H9 (cell line): Measurements from ENCODE around the gene FGF4. TPM values are rescaled to one million over a fixed set of nuclear protein-coding genes. Genes with fewer than 3 reads are reported as not detected.

ENCODE experiments used
- DNase-seq: peaks from one replicate; pipeline ENCODE4 v3.0.0-alpha.2; 2017
- H2AFZ ChIP-seq: one replicate; pipeline ENCODE4 v1.6.1; 2013; ENCODE audit warnings: mild to moderate bottlenecking, low read length, control low read depth, moderate library complexity
- H2AK5ac ChIP-seq: 2 replicates; pipeline ENCODE4 v1.6.1; 2013; ENCODE audit warnings: low read length, control low read depth, mixed read lengths; ENCODE audit not compliant: insufficient read length
- H2BK120ac ChIP-seq: one replicate; pipeline ENCODE4 v1.6.1; 2013; ENCODE audit warnings: low read depth, mild to moderate bottlenecking, low read length, control low read depth, inconsistent platforms; ENCODE audit not compliant: poor library complexity, severe bottlenecking
- H2BK12ac ChIP-seq: 2 replicates; pipeline ENCODE4 v1.6.1; 2013; ENCODE audit warnings: low read length, control low read depth, mixed read lengths, low read depth; ENCODE audit not compliant: insufficient read length
- H2BK15ac ChIP-seq: 2 replicates; pipeline ENCODE4 v1.6.1; 2013; ENCODE audit warnings: low read depth, low read length, control low read depth
- H2BK20ac ChIP-seq: one replicate; pipeline ENCODE4 v1.6.1; 2013; ENCODE audit warnings: low read depth, mild to moderate bottlenecking, low read length, control low read depth, inconsistent platforms; ENCODE audit not compliant: poor library complexity, severe bottlenecking
- H2BK5ac ChIP-seq: 2 replicates; pipeline ENCODE4 v1.6.1; 2013; ENCODE audit warnings: low read length, control low read depth, mixed read lengths; ENCODE audit not compliant: insufficient read length
- H3K14ac ChIP-seq: 2 replicates; pipeline ENCODE4 v1.6.1; 2013; ENCODE audit warnings: low read length, control low read depth; ENCODE audit not compliant: insufficient read depth
- H3K18ac ChIP-seq: 2 replicates; pipeline ENCODE4 v1.6.1; 2013; ENCODE audit warnings: low read depth, mild to moderate bottlenecking, mixed read lengths, low read length, control low read depth; ENCODE audit not compliant: insufficient read length
- H3K23ac ChIP-seq: 2 replicates; pipeline ENCODE4 v1.6.1; 2013; ENCODE audit warnings: low read length, control low read depth, mixed read lengths, low read depth; ENCODE audit not compliant: insufficient read length
- H3K23me2 ChIP-seq: 2 replicates; pipeline ENCODE4 v1.6.1; 2013; ENCODE audit warnings: low read depth, mild to moderate bottlenecking, mixed read lengths, low read length, control low read depth; ENCODE audit not compliant: insufficient read length, poor library complexity, severe bottlenecking
- H3K27ac ChIP-seq: 2 replicates; pipeline ENCODE4 v1.5.1; 2013; ENCODE audit warnings: low read length, control low read depth, mixed read lengths, low read depth; ENCODE audit not compliant: insufficient read length
- H3K27me3 ChIP-seq: 2 replicates; pipeline ENCODE4 v1.6.1; 2013; ENCODE audit warnings: low read length, control low read depth, inconsistent platforms; ENCODE audit not compliant: insufficient read depth
- H3K4ac ChIP-seq: 2 replicates; pipeline ENCODE4 v1.6.1; 2013; ENCODE audit warnings: low read depth, mild to moderate bottlenecking, control low read depth, inconsistent platforms, low read length, moderate library complexity
- H3K4me1 ChIP-seq: 2 replicates; pipeline ENCODE4 v1.6.1; 2013; ENCODE audit warnings: low read length, control low read depth, inconsistent platforms; ENCODE audit not compliant: insufficient read depth
- H3K4me2 ChIP-seq: 2 replicates; pipeline ENCODE4 v1.6.1; 2013; ENCODE audit warnings: low read length, control low read depth, mixed read lengths; ENCODE audit not compliant: insufficient read length, insufficient read depth
- H3K56ac ChIP-seq: 2 replicates; pipeline ENCODE4 v1.6.1; 2013; ENCODE audit warnings: low read depth, mild to moderate bottlenecking, mixed read lengths, low read length, control low read depth; ENCODE audit not compliant: insufficient read length
- H3K79me1 ChIP-seq: 2 replicates; pipeline ENCODE4 v1.6.1; 2013; ENCODE audit warnings: low read depth, mild to moderate bottlenecking, moderate library complexity, low read length, control low read depth, inconsistent platforms; ENCODE audit not compliant: insufficient read depth, poor library complexity, severe bottlenecking
- H3K79me2 ChIP-seq: 2 replicates; pipeline ENCODE4 v1.6.1; 2013; ENCODE audit warnings: low read length, control low read depth, inconsistent platforms; ENCODE audit not compliant: insufficient read depth
- H3K9ac ChIP-seq: 2 replicates; pipeline ENCODE4 v1.6.1; 2013; ENCODE audit warnings: low read length, control low read depth, mixed read lengths; ENCODE audit not compliant: insufficient read length; ENCODE audit errors: extremely low read depth
- H3K9me3 ChIP-seq: one replicate; pipeline ENCODE4 v1.6.1; 2013; ENCODE audit warnings: low read depth, low read length, inconsistent platforms; ENCODE audit not compliant: control insufficient read depth
- H3T11ph ChIP-seq: one replicate; pipeline ENCODE4 v1.6.1; 2013; ENCODE audit warnings: mild to moderate bottlenecking, low read length, control low read depth, inconsistent platforms
- H4K20me1 ChIP-seq: one replicate; pipeline ENCODE4 v1.6.1; 2013; ENCODE audit not compliant: control insufficient read depth, insufficient read length, insufficient read depth
- H4K5ac ChIP-seq: 2 replicates; pipeline ENCODE4 v1.6.1; 2013; ENCODE audit warnings: low read depth, mild to moderate bottlenecking, mixed read lengths, low read length, control low read depth; ENCODE audit not compliant: insufficient read length
- H4K8ac ChIP-seq: replicated peaks from 2 replicates; pipeline ENCODE4 v1.6.1; 2013; ENCODE audit warnings: low read length, control low read depth, mixed read lengths, low read depth; ENCODE audit not compliant: insufficient read length
- H4K91ac ChIP-seq: 2 replicates; pipeline ENCODE4 v1.6.1; 2013; ENCODE audit warnings: low read depth, mild to moderate bottlenecking, moderate library complexity, mixed read lengths, low read length, control low read depth; ENCODE audit not compliant: insufficient read length
- H3K27ac Mint-ChIP-seq, 3 experiments: 2 replicates in 2 of 3; 3 replicates in 1 of 3; pipeline ENCODE4 v1.8.0; 2020 to 2021; ENCODE audit warnings: mixed read lengths in 3 of 3, mild to moderate bottlenecking in 1 of 3, moderate library complexity in 1 of 3
- H3K27me3 Mint-ChIP-seq: 2 replicates; pipeline ENCODE4 v1.8.0; 2021; ENCODE audit warnings: low read depth, mild to moderate bottlenecking, moderate library complexity, mixed read lengths
- H3K36me3 Mint-ChIP-seq, 3 experiments: 2 replicates in 2 of 3; 3 replicates in 1 of 3; pipeline ENCODE4 v1.8.0; 2020 to 2021; ENCODE audit warnings: low read depth in 3 of 3, mixed read lengths in 3 of 3; ENCODE audit not compliant: insufficient read depth in 1 of 3
- H3K4me1 Mint-ChIP-seq, 2 experiments: 2 replicates each; pipeline ENCODE4 v1.8.0; 2020; ENCODE audit warnings: mixed read lengths in 2 of 2
- H3K4me3 Mint-ChIP-seq, 2 experiments: 2 replicates in 1 of 2; 3 replicates in 1 of 2; pipeline ENCODE4 v1.8.0; 2020 to 2021; ENCODE audit warnings: mild to moderate bottlenecking in 2 of 2, mixed read lengths in 2 of 2, moderate library complexity in 1 of 2
- H3K9me3 Mint-ChIP-seq, 2 experiments: 2 replicates in 1 of 2; 3 replicates in 1 of 2; pipeline ENCODE4 v1.8.0; 2020; ENCODE audit warnings: mild to moderate bottlenecking in 2 of 2, mixed read lengths in 2 of 2, moderate library complexity in 1 of 2
- CTCF ChIP-seq: fragments of 200-600 bp; sonication (generic); conservative IDR thresholded peaks from 3 replicates; pipeline ENCODE4 v1.8.0; 2021; ENCODE audit warnings: antibody characterized with exemption, mild to moderate bottlenecking
- WGBS: extraction: QIAGEN DNeasy Blood & Tissue Kit; methylation state at CpG from one replicate; pipeline ENCODE4 v1.1.7; 2013; ENCODE audit warnings: missing lambda C conversion rate, low lambda C conversion rate, mixed read lengths; ENCODE audit not compliant: insufficient read length; ENCODE audit errors: extremely low coverage; 5-methylcytosine and 5-hydroxymethylcytosine counted together
- total RNA-seq: library from RNA; stranded (reverse); gene quantifications from 2 replicates; pipeline ENCODE4 v1.2.1, GENCODE V29; 2021

The FGF4 gene
- total RNA-seq, 1 experiment from 2014 or later: 0.68 TPM

GRCh38 chr11:69721745-69722144, 53.4 kb downstream of the FGF4 start:
- Histone ChIP-seq H3K4ac (no peak overlapping the region), H3K14ac (no peak overlapping the region), H2AFZ (no peak overlapping the region), H2BK12ac (no peak overlapping the region), H3K9ac (no peak overlapping the region), H3K18ac (no peak overlapping the region), H4K20me1 (no peaks in the 10 kb centered on the region), H4K91ac (no peak overlapping the region), H3K27me3 (no peaks in the 10 kb centered on the region; the same call in 1 of the 2 replicates), H3K4me1 (no peaks in the 10 kb centered on the region), H4K8ac (no peak overlapping the region), H3K79me2 (no peaks in the 10 kb centered on the region), H3K79me1 (no peaks in the 10 kb centered on the region), H2AK5ac (no peak overlapping the region), H2BK20ac (no peak overlapping the region), H2BK5ac (no peak overlapping the region), H3T11ph (no peak overlapping the region), H3K9me3 (no peaks in the 10 kb centered on the region), H2BK120ac (no peak overlapping the region), H3K23ac (no peak overlapping the region), H3K56ac (no peak overlapping the region), H3K4me2 (no peak overlapping the region), H3K27ac (no peak overlapping the region), H3K23me2 (no peaks in the 10 kb centered on the region), H4K5ac (no peak overlapping the region), H2BK15ac (no peak overlapping the region)
- peaks cover 47% of the 10 kb centered on the region for H3K27me3 Mint-ChIP-seq
- WGBS: no CpG with 5 or more reads among the region's 9 CpGs
- no peak for DNase-seq
- H3K4me3 Mint-ChIP-seq: no peak overlapping the region
- H3K27ac Mint-ChIP-seq: no peak overlapping the region
- TF ChIP-seq CTCF: peak; percentile 67
- no peaks in the 10 kb centered on the region for H3K36me3 Mint-ChIP-seq
- H3K9me3 Mint-ChIP-seq: no peaks in the 10 kb centered on the region
- peaks cover 8 to 15% of the 10 kb centered on the region in 2 experiments for H3K4me1 Mint-ChIP-seq
